ENCODE measurements around the gene LRP3. TPM values are rescaled to one million over a fixed set of nuclear protein-coding genes. Genes with fewer than 3 reads are reported as not detected.
"Not testable (repeated sequence)": the region's sequence is repeated elsewhere in the genome, so short reads cannot be mapped to it uniquely, and the experiment has no call there.

The LRP3 gene
- total and polyA plus RNA-seq, 11 donors = 8.2 to 31.7 (median 18.0) TPM

GRCh38 chr19:33161201-33161600, 32.9 kb upstream of the LRP3 start:
- Histone ChIP-seq H3K4me3 (no peak overlapping the region), H3K27me3 (no peaks in the 10 kb centered on the region), H3K27ac (no peak overlapping the region), H3K4me1 (peaks cover 0 to 9% (median 0%) of the 10 kb centered on the region in 12 donors), H3K36me3 (no peaks in the 10 kb centered on the region), H3K9me3 (no peaks in the 10 kb centered on the region)
- intact Hi-C loops (cut with DNase I) = no loop called here
- WGBS, 4 donors = 66 to 86% (median 80%) methylated on average over 3 to 4 of the region's 4 CpGs
- DNase-seq (no peak), ATAC-seq (no peak)
- no peak for TF ChIP-seq CTCF (IDR thresholded peaks at IDR 0.05)

GRCh38 chr19:33163481-33163880, 30.6 kb upstream of the LRP3 start:
- 85 to 93% (median 88%) methylated on average over 6 of the region's 6 CpGs for WGBS, 4 donors
- no peaks in the 10 kb centered on the region for H3K36me3 ChIP-seq
- TF ChIP-seq POLR2A (IDR thresholded peaks at IDR 0.05) (no peak), CTCF (IDR thresholded peaks at IDR 0.05) (no peak)
- peaks cover 0 to 9% (median 0%) of the 10 kb centered on the region in 12 donors for H3K4me1 ChIP-seq
- H3K9me3 ChIP-seq = peaks cover 0 to 14% (median 0%) of the 10 kb centered on the region in 12 donors
- DNase-seq (no peak), ATAC-seq (no peak)
- H3K4me3 ChIP-seq = no peak overlapping the region
- intact Hi-C loops (cut with DNase I) = no loop called here
- no peaks in the 10 kb centered on the region for H3K27me3 ChIP-seq
- H3K27ac ChIP-seq = no peak overlapping the region

GRCh38 chr19:33166037-33166436, 28.1 kb upstream of the LRP3 start:
- H3K36me3 ChIP-seq; H3K4me3 ChIP-seq; H3K27me3 ChIP-seq; H3K4me1 ChIP-seq; intact Hi-C loops (cut with DNase I); H3K27ac ChIP-seq; ATAC-seq; DNase-seq: not testable (repeated sequence)
- peaks cover 0 to 20% (median 0%) of the 10 kb centered on the region in 12 donors for H3K9me3 ChIP-seq
- WGBS, 4 donors = 69 to 76% (median 74%) methylated on average over 6 of the region's 6 CpGs

GRCh38 chr19:33167438-33167837, 26.7 kb upstream of the LRP3 start:
- no peak overlapping the region for H3K4me3 ChIP-seq
- no peak for TF ChIP-seq CTCF (IDR thresholded peaks at IDR 0.05)
- no peak for TF ChIP-seq POLR2A (IDR thresholded peaks at IDR 0.05)
- ATAC-seq (no peak), DNase-seq (no peak)
- H3K9me3 ChIP-seq = peaks cover 0 to 20% (median 0%) of the 10 kb centered on the region in 12 donors
- no peaks in the 10 kb centered on the region for H3K4me1 ChIP-seq
- no peak overlapping the region for H3K27ac ChIP-seq
- 87 to 97% (median 94%) methylated on average over 1 of the region's 1 CpG for WGBS, 4 donors
- intact Hi-C loops (cut with DNase I) = no loop called here
- no peaks in the 10 kb centered on the region for H3K36me3 ChIP-seq
- H3K27me3 ChIP-seq = no peaks in the 10 kb centered on the region

- no peaks in the 10 kb centered on the region for H3K36me3 ChIP-seq
- no peak overlapping the region for H3K4me3 ChIP-seq
- intact Hi-C loops (cut with DNase I) = no loop called here
- TF ChIP-seq CTCF (IDR thresholded peaks at IDR 0.05) (no peak), POLR2A (IDR thresholded peaks at IDR 0.05) (no peak)
- ATAC-seq (no peak), DNase-seq (no peak)
- WGBS, 4 donors = 82 to 95% (median 91%) methylated on average over 1 of the region's 1 CpG
- H3K4me1 ChIP-seq = peaks cover 0 to 9% (median 2%) of the 10 kb centered on the region in 12 donors
- no peak overlapping the region for H3K27ac ChIP-seq
- H3K9me3 ChIP-seq = peaks cover 0 to 20% (median 0%) of the 10 kb centered on the region in 12 donors
- no peaks in the 10 kb centered on the region for H3K27me3 ChIP-seq
Observed at GRCh38 chr19:33168528-33168927, 25.6 kb upstream of the LRP3 start.

Data from heart left ventricle (tissue), 16 donors.